DMS153 (cell line): ENCODE data around the gene PLXND1.

Source experiments
- DNase-seq: peaks from one replicate; lab custom pipeline; 2025; lab: John Stamatoyannopoulos, UW

Gene PLXND1

DNA sequence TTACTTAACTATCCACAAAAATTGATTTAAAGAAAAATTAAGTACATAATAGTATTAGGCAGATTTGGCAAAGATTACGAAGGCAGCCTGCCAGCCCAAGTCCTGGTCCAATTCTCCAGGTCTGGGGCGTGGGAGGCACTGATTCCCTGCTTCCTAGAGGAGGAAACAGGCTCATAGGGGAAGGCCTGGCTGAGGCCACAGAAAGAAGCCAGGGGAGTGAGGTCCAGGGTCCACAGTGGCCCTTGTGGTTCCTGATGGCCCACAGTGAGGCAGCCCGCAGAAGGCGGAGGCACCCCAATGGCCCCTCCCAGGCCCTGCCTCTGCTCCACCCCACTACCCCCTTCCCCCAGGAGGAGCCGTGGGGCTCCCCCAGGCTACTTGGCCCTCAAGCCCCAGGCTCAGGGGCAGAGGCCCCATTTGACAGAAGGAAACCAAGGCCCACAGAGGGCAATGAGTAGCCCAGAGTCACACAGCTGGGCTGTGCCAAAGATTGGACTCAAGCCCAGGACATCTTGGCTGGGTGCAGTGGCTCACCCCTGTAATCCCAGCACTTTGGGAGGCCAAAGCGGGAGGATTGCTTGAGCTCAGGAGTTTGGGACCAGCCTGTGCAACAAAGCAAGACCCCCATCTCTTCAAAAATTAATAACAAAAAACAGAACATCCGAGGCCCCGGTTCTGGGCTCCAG, 42.5 kb downstream of the PLXND1 start:
- no peak for DNase-seq

DNA sequence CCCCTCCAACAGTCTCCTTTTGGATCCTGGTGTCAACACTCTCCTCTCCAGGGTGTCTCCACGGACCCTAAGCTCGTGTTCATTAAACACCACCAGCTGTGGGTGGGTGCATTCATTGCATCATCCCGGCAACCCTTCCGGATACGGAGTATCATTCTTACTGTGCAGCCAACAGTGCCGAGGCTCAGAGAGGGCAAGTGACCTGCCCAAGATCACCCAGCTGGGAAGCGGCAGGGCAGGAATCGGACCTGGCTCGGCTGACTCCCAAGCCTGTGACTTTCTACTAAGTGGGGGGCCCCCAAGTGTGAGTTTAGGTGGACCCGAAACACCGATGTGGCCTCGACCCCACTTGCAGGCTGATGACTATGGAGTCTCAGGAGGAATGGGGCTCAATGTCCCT, 43.1 kb downstream of the PLXND1 start:
- no peak for DNase-seq

GRCh38 chr3:129562803-129563202, 43.7 kb downstream of the PLXND1 start:
- no peak for DNase-seq

DNA sequence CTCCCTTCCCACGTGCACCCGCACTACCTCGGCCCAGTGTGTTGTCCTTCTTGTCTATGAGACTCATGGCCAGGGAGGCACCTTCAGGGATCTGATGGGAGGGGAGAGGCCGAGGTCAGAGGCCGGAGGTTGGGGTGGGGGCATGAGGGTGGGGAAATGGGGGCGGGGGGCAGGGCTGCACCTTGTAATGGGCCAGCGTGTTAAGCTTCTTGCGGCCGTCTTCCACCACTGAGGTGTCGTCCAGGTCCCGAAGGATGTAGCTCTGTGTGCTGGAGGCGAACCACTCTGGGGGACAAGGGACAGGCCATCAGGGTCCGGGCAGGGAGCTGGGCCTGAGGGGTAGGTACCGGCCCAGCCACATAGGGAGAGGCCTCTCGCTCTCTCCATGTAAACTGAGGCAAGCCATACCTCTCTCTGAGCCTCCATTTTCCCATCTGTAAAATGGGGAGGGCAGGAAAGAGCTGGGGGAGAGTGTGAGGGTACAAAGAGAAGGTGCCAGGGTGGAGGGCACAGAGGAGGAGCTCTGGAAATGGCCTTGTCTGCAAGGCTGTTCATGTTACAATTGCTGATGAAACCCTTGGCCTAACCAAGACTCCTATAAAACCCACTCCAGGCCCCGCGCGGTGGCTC, 44.7 kb downstream of the PLXND1 start:
- no peak for DNase-seq

GRCh38 chr3:129560911-129561594, 45.4 kb downstream of the PLXND1 start:
- DNase-seq, result no peak

DNA sequence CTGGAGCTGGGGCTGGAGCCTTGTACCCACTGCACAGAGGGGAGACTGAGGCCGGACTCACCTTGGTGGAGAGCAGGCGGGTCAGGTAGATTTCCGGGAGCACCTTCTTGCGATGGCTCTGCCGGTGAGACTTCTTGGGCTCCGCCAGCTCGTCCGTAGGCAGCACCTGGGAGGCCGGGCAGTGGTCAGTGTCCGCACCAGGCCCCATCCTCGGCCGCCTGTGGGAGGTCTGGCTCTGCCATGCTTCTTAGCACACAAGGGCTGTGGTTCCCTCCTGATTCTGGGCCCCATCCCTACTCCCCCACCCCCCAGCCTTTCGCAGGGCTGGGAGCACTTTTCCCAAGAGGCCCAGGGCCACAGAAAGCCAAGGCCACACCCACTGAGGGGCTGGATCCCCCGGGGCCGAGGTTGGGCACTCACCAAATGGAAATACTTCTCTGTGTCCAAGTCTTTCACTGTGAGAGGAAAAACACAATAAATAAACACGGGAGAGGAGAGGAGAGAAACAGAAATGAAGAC, 46.1 kb downstream of the PLXND1 start:
- DNase-seq, result no peak

GRCh38 chr3:129559565-129560079, 46.9 kb downstream of the PLXND1 start:
- DNase-seq, result no peak

DNA sequence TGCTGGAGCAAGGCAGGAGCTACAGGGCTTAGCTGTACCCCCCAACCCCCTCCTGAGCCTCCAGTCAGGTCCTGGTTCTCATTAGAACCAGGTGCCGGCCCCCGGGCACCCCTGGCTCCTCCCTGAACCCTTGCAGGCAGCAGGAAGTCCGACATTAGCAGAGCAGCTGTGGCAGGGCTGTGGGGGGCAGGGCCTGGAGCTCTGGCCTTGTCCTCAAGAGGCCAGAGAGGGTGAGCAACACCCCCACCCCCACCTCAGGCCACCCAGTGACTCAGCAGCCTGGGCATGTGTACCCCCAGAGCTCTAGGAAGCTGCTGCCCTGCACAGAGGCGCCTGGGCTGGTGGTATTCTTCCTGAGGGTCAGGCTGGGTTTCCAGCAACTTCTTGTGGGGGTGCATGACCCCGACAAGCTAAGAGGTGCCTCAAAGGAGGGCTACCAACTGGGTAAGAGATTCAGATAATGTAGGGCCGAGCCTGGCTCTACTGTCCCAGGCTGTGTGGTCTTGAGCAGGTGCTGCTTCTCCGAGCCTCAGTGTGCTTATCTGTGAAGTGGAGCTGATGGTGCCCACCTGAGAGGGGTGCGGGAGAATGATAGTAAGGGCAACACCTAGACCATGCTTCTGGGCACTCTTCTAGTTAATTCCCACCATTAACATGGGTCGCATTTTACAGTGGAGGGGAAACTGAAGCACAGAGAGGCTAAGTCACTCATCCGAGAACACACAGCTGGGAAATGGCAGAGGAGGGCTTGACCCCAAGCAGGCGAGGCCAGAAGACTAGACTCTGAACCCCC, 47.5 kb downstream of the PLXND1 start:
- DNase-seq, result no peak

DNA sequence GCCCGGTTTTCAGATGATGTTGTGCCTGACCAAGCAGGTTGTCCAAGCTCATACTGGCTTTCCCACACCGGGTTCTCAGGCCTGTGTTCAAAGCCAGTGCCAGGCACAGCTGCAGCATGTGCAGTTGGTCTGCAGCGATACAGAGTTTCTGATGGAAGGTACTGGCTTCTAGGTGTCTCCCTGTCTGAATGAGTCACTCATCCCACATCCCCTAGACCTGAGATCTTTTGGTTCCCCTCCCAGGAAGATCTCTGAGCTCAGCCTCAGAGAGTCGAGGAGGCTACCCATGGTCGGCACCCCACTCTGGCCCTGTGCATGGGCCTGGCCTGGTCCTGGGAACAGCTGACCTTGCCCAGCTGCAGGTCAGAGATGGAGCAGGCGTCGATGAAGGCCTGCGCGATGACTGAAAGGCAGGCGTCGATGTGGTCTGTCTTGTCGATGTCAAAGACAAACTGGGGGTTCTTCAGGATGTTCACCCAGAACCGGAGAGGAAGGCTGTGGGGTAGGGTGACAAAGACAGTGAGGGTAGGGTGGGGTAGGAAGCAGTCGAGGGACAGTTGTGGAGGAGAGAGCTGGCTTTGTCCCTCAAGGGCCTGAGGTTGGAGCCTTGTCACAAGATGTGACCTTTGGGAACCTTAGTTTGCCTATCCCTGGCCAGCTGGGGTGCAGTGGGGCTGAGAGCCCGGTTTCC, 48.2 kb downstream of the PLXND1 start:
- no peak for DNase-seq

DNA sequence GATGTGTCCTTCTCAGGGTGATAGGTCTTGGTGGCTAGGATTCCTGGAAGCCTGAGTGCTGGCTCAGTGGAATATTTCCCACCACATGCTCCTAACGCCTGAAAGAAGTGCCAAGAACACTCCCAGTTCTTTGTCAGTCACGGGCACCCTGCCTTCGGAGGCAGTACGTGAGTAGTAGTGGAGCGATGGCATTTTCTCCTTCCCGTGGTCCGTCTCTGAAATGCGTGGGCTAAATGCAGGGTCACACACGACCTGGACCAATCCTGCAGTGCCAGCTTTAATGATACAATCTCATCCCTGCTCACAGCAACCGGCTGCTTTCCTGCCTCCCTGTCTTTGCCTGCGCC, 49.0 kb downstream of the PLXND1 start:
- DNase-seq, result no peak

DNA sequence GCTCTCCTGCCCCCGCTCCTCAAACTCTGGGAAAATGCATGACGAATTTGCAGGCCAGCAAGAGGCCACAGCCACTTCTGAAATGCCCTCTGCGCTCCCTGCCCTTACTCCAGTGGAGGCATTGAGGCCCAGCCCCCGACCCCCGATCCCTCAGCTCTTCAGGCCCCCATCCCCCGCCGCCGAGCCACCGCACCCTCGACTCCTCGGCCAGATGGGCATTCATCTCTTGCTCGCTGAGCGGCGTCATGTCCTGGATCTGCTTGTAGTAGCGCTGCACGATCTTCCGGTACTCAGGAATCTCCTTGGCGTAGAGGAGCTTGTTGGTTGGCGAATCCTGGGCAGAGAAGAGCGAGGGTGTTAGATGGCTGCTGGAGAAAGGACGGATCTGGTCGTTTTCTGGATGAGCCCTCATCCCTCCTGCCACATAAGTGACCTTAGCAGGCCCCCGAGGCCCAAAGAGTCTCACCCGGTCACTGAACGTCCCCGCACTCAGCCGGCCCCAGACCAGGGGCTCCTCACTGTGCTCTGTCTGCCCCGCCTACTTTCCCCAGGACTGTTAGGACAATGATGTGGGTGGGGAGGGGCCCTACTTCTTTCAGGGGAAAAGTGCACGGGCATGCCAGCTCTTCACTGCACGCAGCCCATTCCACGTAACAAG, 49.5 kb downstream of the PLXND1 start:
- no peak for DNase-seq

GRCh38 chr3:129556358-129556695, 50.1 kb downstream of the PLXND1 start:
- no peak for DNase-seq

DNA sequence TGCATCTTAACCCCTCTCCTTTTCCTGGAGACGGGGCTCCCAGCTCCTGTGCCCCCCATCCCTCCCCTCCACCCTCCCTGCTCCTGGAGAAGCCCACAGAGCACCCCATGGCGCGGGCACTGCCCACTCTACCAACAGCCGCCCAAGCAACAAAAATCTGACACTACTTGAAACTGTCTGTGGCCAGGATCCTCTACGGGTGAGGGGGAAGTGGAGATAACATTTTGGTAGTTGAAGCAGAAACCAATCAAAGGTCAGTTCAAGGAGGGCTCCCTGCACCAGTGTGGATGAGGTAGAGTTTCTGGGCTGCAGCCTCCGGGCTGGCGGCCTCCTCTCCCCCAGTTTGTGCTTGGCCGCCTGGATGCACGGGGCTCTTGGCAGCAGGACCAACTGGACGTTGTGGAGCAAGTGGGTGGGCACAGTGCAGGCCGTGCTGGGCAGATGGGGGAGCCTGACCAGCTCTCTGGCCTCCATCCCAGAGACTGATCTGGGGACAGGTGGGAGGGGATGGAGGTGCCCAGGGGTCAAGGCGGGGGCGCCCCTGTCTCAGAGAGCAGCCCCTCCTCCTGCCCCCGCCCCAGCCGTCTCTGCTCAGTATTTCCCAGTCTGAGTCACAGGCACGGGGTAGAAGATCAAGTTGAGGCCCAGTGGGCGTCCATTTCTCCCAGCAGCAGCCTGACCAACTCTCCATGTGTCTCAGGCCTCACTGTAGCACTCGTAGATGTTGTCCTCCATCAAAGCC, 50.7 kb downstream of the PLXND1 start:
- DNase-seq, result no peak

DNA sequence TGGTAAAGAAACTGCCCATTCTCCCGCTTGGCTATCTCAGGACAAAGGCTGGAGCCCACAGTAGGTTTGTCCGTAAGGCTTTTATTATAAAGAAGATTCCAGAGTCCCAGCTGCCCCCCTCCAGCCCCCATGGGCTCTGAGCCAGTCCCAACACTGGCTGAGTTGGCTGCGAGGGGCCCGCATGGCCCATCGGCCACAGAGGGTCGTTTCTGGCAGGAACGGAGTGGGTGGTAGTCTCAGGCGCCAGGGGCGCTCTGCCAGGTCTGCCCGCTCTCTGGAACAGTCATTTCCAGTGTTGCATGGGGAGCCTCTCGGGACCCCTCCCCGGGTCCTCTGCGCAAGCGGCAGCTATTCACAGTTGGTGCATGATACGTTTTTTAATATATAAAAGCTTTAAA, 51.3 kb downstream of the PLXND1 start:
- no peak for DNase-seq

- no peak for DNase-seq
Observed at GRCh38 chr3:129554356-129555152, 51.9 kb downstream of the PLXND1 start.

DNA sequence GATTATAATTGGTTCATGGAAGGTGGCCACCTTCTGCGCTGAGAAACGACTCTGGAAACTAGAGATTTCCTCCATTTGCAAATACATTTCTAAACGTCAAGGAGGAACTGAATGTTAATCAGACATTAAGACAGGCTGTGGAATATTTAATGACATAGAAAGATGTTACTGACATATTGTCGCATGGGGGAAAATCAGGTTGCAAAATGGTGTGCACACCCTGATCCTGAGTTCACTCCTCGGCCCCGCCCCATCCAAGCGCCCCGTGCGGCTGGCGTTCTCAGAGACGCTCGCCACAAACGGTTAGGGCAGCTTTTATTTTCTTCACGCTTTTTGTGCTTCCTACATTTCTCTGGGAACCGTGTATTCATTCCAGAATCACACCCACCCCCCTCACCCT, 52.8 kb downstream of the PLXND1 start:
- DNase-seq, result no peak

DNA sequence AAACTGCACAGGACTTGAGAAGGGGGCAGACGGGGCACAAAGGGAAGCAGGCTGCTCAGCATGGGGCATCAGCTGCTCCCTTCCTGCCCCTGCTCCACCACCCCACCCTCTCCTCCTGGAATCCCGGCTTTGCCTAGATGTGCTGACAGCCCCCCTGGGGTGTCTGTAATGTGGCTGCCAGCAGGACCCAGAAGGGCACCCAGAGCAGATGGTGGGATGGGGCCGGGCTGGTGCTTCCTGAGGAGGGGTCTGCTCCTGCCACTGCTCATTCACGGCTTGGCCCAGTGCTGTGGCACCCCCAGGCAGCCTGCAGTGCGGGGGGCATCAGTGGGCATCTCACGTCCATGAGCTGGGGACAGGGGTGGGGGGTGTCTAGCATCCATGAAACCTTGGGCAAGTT, 53.3 kb downstream of the PLXND1 start:
- no peak for DNase-seq

GRCh38 chr3:129552287-129553050, 54.0 kb downstream of the PLXND1 start:
- no peak for DNase-seq

DNA sequence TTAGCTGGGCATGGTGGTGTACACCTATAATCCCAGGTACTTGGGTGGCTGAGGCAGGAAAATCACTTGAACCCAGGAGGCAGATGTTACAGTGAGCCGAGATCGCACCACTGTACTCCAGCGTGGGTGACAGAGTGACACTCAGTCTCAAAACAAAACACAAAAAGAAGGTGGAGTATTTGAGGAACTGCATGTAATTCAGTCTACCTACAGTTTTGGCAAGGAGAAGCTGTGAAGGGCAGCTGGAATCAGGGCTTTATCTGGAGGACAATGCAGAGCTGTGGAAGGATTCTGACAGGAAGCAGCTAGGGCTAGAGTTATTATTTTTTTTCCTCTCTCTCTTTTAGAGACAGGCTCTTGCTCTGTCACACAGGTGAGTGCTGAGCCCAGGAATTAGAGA, 56.7 kb downstream of the PLXND1 start:
- DNase-seq, result no peak
